A549 (cell line): ENCODE results near the gene LYPD6. TPM values are rescaled to one million over a fixed set of nuclear protein-coding genes. Genes with fewer than 3 reads are reported as not detected.

Experiments used
- ATAC-seq, 2 experiments: fragments of 200-7000 bp in 1 of 2; fragments of >200 bp in 1 of 2; cut with Nextera tagmentation in 1 of 2; cut with Tn5 transposase in 1 of 2; 3 replicates each; pipeline versions ENCODE4 v1.8.0 to v1.9.1; 2018 to 2020; ENCODE audit warnings: mild to moderate bottlenecking in 1 of 2, moderate library complexity in 1 of 2
- CTCF ChIA-PET: fragments of 300-600 bp; sonication (Branson Sonifier 250); formaldehyde crosslinking; extraction: SDS; loops from one replicate; lab custom pipeline; 2021; ENCODE audit warnings: antibody characterized with exemption, inconsistent platforms; lab: Yijun Ruan, JAX
- POLR2A ChIA-PET: fragments of 350-600 bp; formaldehyde crosslinking; extraction: SDS; loops from one replicate; lab custom pipeline; 2021; ENCODE audit warnings: antibody characterized with exemption, inconsistent platforms; lab: Yijun Ruan, JAX
- DNase-seq, 2 experiments: peaks; one replicate each; pipeline versions ENCODE4 v3.0.0 to v3.0.0-alpha.2; 2011 to 2016; ENCODE audit warnings: low read depth in 1 of 2, low spot score in 1 of 2
- FAIRE-seq: peaks from 2 replicates; lab custom pipeline; 2011; peaks lifted over from hg19 to GRCh38; lab: Jason Lieb, UNC
- H3K27ac ChIP-seq, 2 experiments: fragments of >200 bp; sonication (Bioruptor Twin); formaldehyde crosslinking; 3 replicates each; pipeline ENCODE4 v1.5.1; 2016 to 2017
- H3K4me1 ChIP-seq: fragments of >200 bp; sonication (Bioruptor Twin); formaldehyde crosslinking; 3 replicates; pipeline ENCODE4 v1.6.1; 2016
- H3K4me2 ChIP-seq: fragments of >200 bp; sonication (Bioruptor Twin); formaldehyde crosslinking; 3 replicates; pipeline ENCODE4 v1.6.1; 2016
- H3K4me3 ChIP-seq: fragments of >200 bp; sonication (Bioruptor Twin); formaldehyde crosslinking; 3 replicates; pipeline ENCODE4 v1.5.1; 2016
- H3K9me3 ChIP-seq: fragments of >200 bp; sonication (Bioruptor Twin); formaldehyde crosslinking; 3 replicates; pipeline ENCODE4 v1.6.1; 2016
- ATOH8 ChIP-seq: fragments of 250-450 bp; sonication (Bioruptor Pico); IDR thresholded peaks from 2 replicates; pipeline ENCODE4 v1.5.0; 2020; ENCODE audit warnings: low read depth, mild to moderate bottlenecking, moderate library complexity
- BHLHE40 ChIP-seq: IDR thresholded peaks from 2 replicates; pipeline ENCODE4 v1.6.1; 2012; ENCODE audit warnings: low read depth, low read length, inconsistent platforms
- CHD2 ChIP-seq: fragments of 150-350 bp; IDR thresholded peaks from 2 replicates; pipeline ENCODE4 v1.6.1; 2014; ENCODE audit warnings: low read length; ENCODE audit not compliant: partially characterized antibody
- ELK1 ChIP-seq: fragments of 150-350 bp; IDR thresholded peaks from 2 replicates; pipeline ENCODE4 v1.6.1; 2014; ENCODE audit warnings: low read depth, mild to moderate bottlenecking, low read length
- FOSB ChIP-seq: fragments of 250-450 bp; sonication (Bioruptor Pico); IDR thresholded peaks from 2 replicates; pipeline ENCODE4 v1.5.0; 2020; ENCODE audit warnings: mild to moderate bottlenecking, moderate library complexity
- FOSL2 ChIP-seq, 2 experiments: fragments of 450-650 bp in 1 of 2; fragments of >200 bp in 1 of 2; sonication (Bioruptor Twin) in 1 of 2; formaldehyde crosslinking; IDR thresholded peaks; 2 replicates each; pipeline versions ENCODE4 v1.5.0 to v1.6.1; 2016 to 2020; ENCODE audit warnings: mild to moderate bottlenecking in 1 of 2, moderate library complexity in 1 of 2
- FOXS1 ChIP-seq: fragments of 250-450 bp; sonication (Bioruptor Pico); IDR thresholded peaks from 2 replicates; pipeline ENCODE4 v1.5.0; 2020; ENCODE audit warnings: mild to moderate bottlenecking, moderate library complexity
- HEYL ChIP-seq: fragments of 250-450 bp; sonication (Bioruptor Pico); IDR thresholded peaks from 2 replicates; pipeline ENCODE4 v1.8.0; 2021; ENCODE audit warnings: mild to moderate bottlenecking, moderate library complexity
- JUN ChIP-seq, 2 experiments: fragments of >200 bp; sonication (Bioruptor Twin); formaldehyde crosslinking; IDR thresholded peaks; 2 replicates in 1 of 2; 3 replicates in 1 of 2; pipeline ENCODE4 v1.6.1; 2016 to 2017
- JUNB ChIP-seq: fragments of >200 bp; sonication (Bioruptor Twin); formaldehyde crosslinking; IDR thresholded peaks from 2 replicates; pipeline ENCODE4 v1.6.1; 2016
- MAFK ChIP-seq: fragments of 450-650 bp; IDR thresholded peaks from 2 replicates; pipeline ENCODE4 v1.6.1; 2014; ENCODE audit not compliant: partially characterized antibody
- MYC ChIP-seq: IDR thresholded peaks from 2 replicates; pipeline ENCODE4 v1.6.1; 2012; ENCODE audit warnings: mild to moderate bottlenecking, inconsistent platforms, low read length, improper control_type of control experiment, borderline replicate concordance
- NR3C1 ChIP-seq: fragments of >200 bp; sonication (Bioruptor Twin); formaldehyde crosslinking; IDR thresholded peaks from 3 replicates; pipeline ENCODE4 v1.6.1; 2017
- PHF8 ChIP-seq: fragments of 200-600 bp; sonication (generic); IDR thresholded peaks from 2 replicates; pipeline ENCODE4 v1.6.1; 2016; ENCODE audit warnings: low read depth, mild to moderate bottlenecking, antibody characterized with exemption, moderate library complexity, borderline replicate concordance
- RAD21 ChIP-seq, 2 experiments: fragments of >200 bp in 1 of 2; sonication (Bioruptor Twin) in 1 of 2; formaldehyde crosslinking in 1 of 2; IDR thresholded peaks in 1 of 2; conservative IDR thresholded peaks in 1 of 2; 2 replicates in 1 of 2; 3 replicates in 1 of 2; pipeline ENCODE4 v1.6.1; 2012 to 2018; ENCODE audit warnings: inconsistent platforms in 1 of 2
- RCOR1 ChIP-seq: fragments of 150-350 bp; IDR thresholded peaks from 2 replicates; pipeline ENCODE4 v1.6.1; 2014; ENCODE audit warnings: antibody characterized with exemption, low read length, low read depth
- SREBF2 ChIP-seq: fragments of 450-650 bp; IDR thresholded peaks from 2 replicates; pipeline ENCODE4 v1.6.1; 2014; ENCODE audit warnings: mild to moderate bottlenecking, moderate library complexity
- TP53 ChIP-seq: fragments of 250-450 bp; sonication (Bioruptor Pico); IDR thresholded peaks from 2 replicates; pipeline ENCODE4 v1.5.0; 2021; ENCODE audit warnings: mild to moderate bottlenecking, moderate library complexity
- ZC3H11A ChIP-seq: fragments of 450-650 bp; IDR thresholded peaks from 2 replicates; pipeline ENCODE4 v1.6.1; 2014; ENCODE audit warnings: antibody characterized with exemption, mild to moderate bottlenecking
- ZFP36 ChIP-seq: fragments of 450-650 bp; IDR thresholded peaks from 2 replicates; pipeline ENCODE4 v1.6.1; 2014; ENCODE audit warnings: borderline replicate concordance; ENCODE audit not compliant: partially characterized antibody
- ZNF302 ChIP-seq: fragments of 250-450 bp; sonication (Bioruptor Pico); IDR thresholded peaks from 2 replicates; pipeline ENCODE4 v1.9.0; 2021; ENCODE audit warnings: inconsistent platforms, mild to moderate bottlenecking, moderate library complexity
- WGBS: methylation state at CpG from one replicate; pipeline ENCODE4 v1.1.6; 2017; ENCODE audit errors: missing lambda C conversion rate; 5-methylcytosine and 5-hydroxymethylcytosine counted together
- polyA plus RNA-seq, 4 experiments: library from polyadenylated mRNA; depleted of rRNA in 3 of 4; stranded (reverse); fragments of >200 nt; fragmentation: RNase III in 1 of 4; extraction: RNeasy Plus Mini Kit Qiagen cat#74134 plus additional on column Dnase treatment in 1 of 4; gene quantifications; 2 replicates in 3 of 4; 3 replicates in 1 of 4; pipeline ENCODE4 v1.2.3, GENCODE V29; 2011 to 2017
- TF ChIP-seq, protein P1 (sequence below): fragments of 200-600 bp; sonication (generic); IDR thresholded peaks from 2 replicates; pipeline ENCODE4 v1.6.1; 2016; ENCODE audit warnings: antibody characterized with exemption, mild to moderate bottlenecking, moderate library complexity
- TF ChIP-seq, protein P2 (sequence below): fragments of >200 bp; sonication (Bioruptor Twin); formaldehyde crosslinking; IDR thresholded peaks from 3 replicates; pipeline ENCODE4 v1.6.1; 2016
- TF ChIP-seq, protein P3 (sequence below): fragments of >200 bp; sonication (Bioruptor Twin); formaldehyde crosslinking; IDR thresholded peaks from 3 replicates; pipeline ENCODE4 v1.5.1; 2016

The LYPD6 gene
- polyA plus RNA-seq, 2 of the 4 experiments (the other 2 are of a cell fraction) = 0.08 to 0.09 TPM

GRCh38 chr2:149464396-149464795 lies 134.0 kb downstream of the LYPD6 start:
- TF ChIP-seq FOSL2 (IDR thresholded peaks at IDR 0.05) = no peak
- TF ChIP-seq FOSL2 (CRISPR knock-in tag; IDR thresholded peaks at IDR 0.05) = no peak
- TF ChIP-seq RAD21 (conservative IDR thresholded peaks at IDR 0.05 in 1 of 2, IDR thresholded peaks at IDR 0.05 in 1 of 2) = no peak
- no peak for TF ChIP-seq CHD2
- no peak for TF ChIP-seq ZFP36
- no peak for TF ChIP-seq HEYL (CRISPR knock-in tag)
- TF ChIP-seq, protein P1, sequence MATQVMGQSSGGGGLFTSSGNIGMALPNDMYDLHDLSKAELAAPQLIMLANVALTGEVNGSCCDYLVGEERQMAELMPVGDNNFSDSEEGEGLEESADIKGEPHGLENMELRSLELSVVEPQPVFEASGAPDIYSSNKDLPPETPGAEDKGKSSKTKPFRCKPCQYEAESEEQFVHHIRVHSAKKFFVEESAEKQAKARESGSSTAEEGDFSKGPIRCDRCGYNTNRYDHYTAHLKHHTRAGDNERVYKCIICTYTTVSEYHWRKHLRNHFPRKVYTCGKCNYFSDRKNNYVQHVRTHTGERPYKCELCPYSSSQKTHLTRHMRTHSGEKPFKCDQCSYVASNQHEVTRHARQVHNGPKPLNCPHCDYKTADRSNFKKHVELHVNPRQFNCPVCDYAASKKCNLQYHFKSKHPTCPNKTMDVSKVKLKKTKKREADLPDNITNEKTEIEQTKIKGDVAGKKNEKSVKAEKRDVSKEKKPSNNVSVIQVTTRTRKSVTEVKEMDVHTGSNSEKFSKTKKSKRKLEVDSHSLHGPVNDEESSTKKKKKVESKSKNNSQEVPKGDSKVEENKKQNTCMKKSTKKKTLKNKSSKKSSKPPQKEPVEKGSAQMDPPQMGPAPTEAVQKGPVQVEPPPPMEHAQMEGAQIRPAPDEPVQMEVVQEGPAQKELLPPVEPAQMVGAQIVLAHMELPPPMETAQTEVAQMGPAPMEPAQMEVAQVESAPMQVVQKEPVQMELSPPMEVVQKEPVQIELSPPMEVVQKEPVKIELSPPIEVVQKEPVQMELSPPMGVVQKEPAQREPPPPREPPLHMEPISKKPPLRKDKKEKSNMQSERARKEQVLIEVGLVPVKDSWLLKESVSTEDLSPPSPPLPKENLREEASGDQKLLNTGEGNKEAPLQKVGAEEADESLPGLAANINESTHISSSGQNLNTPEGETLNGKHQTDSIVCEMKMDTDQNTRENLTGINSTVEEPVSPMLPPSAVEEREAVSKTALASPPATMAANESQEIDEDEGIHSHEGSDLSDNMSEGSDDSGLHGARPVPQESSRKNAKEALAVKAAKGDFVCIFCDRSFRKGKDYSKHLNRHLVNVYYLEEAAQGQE = no peak
- TF ChIP-seq TP53 = no peak
- TF ChIP-seq, all 56 proteins: peak for 0

GRCh38 chr2:149465873-149466272 lies 135.5 kb downstream of the LYPD6 start:
- POLR2A ChIA-PET = no interaction called here

More at GRCh38 chr2:149464396-149464795, 134.0 kb downstream of the LYPD6 start:
- no peak overlapping the region for H3K27ac ChIP-seq
- DNase-seq = no peak
- no peak for FAIRE-seq
- no peaks in the 10 kb centered on the region for H3K9me3 ChIP-seq
- H3K4me1 ChIP-seq = no peaks in the 10 kb centered on the region
- 18% methylated on average over 7 of the region's 7 CpGs for WGBS
- ChIA-PET POLR2A (no interaction called here), CTCF (no interaction called here)
- no peak for ATAC-seq
- no peak overlapping the region for H3K4me2 ChIP-seq
- no peak overlapping the region for H3K4me3 ChIP-seq

DNA sequence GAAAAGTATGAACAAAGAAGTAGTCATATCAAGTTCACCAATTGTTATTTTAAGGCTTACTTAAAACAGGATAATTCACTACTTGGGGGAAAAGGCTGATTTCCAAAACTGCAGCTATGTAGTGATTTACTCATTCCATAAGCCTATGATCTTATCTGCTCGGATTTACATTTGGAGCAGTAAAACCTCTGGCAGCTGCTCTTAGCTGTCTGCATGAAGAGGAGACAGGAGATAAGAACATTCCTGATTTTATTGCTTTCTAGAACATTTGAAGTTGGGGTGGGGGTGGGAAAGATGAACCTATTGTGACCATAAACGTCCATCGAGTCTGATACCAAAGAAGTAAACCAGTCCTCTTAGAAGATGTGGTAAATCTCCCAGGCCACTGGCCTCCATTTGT lies 136.2 kb downstream of the LYPD6 start:
- POLR2A ChIA-PET = no interaction called here
- CTCF ChIA-PET = interaction anchor here (0.6 to 1.2 kb wide), 4 partner anchors 15 to 1860 kb away, joined by 3 to 4 read pairs (median 4); no protein-coding TSS in a partner anchor
- H3K4me2 ChIP-seq = no peak overlapping the region
- no peaks in the 10 kb centered on the region for H3K9me3 ChIP-seq
- no peak overlapping the region for H3K27ac ChIP-seq
- H3K4me3 ChIP-seq = no peak overlapping the region
- WGBS = 1% methylated on average over 3 of the region's 3 CpGs
- no peak for DNase-seq
- ATAC-seq = no peak
- H3K4me1 ChIP-seq = no peaks in the 10 kb centered on the region
- no peak for FAIRE-seq
- TF ChIP-seq JUN (IDR thresholded peaks at IDR 0.05) = no peak
- no peak for TF ChIP-seq CHD2
- no peak for TF ChIP-seq PHF8
- TF ChIP-seq MYC = no peak
- TF ChIP-seq ATOH8 (CRISPR knock-in tag) = no peak
- TF ChIP-seq FOXS1 = no peak
- no peak for TF ChIP-seq FOSB
- TF ChIP-seq BHLHE40 = no peak
- TF ChIP-seq NR3C1 = no peak
- TF ChIP-seq, protein P2, sequence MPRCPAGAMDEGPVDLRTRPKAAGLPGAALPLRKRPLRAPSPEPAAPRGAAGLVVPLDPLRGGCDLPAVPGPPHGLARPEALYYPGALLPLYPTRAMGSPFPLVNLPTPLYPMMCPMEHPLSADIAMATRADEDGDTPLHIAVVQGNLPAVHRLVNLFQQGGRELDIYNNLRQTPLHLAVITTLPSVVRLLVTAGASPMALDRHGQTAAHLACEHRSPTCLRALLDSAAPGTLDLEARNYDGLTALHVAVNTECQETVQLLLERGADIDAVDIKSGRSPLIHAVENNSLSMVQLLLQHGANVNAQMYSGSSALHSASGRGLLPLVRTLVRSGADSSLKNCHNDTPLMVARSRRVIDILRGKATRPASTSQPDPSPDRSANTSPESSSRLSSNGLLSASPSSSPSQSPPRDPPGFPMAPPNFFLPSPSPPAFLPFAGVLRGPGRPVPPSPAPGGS = no peak
- no peak for TF ChIP-seq JUNB
- TF ChIP-seq SREBF2 = no peak
- TF ChIP-seq, protein P3, sequence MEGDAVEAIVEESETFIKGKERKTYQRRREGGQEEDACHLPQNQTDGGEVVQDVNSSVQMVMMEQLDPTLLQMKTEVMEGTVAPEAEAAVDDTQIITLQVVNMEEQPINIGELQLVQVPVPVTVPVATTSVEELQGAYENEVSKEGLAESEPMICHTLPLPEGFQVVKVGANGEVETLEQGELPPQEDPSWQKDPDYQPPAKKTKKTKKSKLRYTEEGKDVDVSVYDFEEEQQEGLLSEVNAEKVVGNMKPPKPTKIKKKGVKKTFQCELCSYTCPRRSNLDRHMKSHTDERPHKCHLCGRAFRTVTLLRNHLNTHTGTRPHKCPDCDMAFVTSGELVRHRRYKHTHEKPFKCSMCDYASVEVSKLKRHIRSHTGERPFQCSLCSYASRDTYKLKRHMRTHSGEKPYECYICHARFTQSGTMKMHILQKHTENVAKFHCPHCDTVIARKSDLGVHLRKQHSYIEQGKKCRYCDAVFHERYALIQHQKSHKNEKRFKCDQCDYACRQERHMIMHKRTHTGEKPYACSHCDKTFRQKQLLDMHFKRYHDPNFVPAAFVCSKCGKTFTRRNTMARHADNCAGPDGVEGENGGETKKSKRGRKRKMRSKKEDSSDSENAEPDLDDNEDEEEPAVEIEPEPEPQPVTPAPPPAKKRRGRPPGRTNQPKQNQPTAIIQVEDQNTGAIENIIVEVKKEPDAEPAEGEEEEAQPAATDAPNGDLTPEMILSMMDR = no peak
- TF ChIP-seq MAFK = no peak
- no peak for TF ChIP-seq ELK1
- no peak for TF ChIP-seq ZC3H11A

More at GRCh38 chr2:149465873-149466272, 135.5 kb downstream of the LYPD6 start:
- 2% methylated on average over 2 of the region's 2 CpGs for WGBS
- TF ChIP-seq, protein P2 = no peak
- TF ChIP-seq RCOR1 = no peak
- no peak for TF ChIP-seq ZNF302 (CRISPR knock-in tag)
- no peak for DNase-seq
- Histone ChIP-seq H3K4me1 (no peaks in the 10 kb centered on the region), H3K4me2 (no peak overlapping the region), H3K27ac (no peak overlapping the region), H3K4me3 (no peak overlapping the region), H3K9me3 (no peaks in the 10 kb centered on the region)
- FAIRE-seq = no peak
- CTCF ChIA-PET = no interaction called here
- ATAC-seq = no peak
